H1 (cell line): ENCODE measurements around the gene TOR4A.

Experiments
- CTCF ChIP-seq, 3 experiments: IDR thresholded peaks; 1 replicate in 2 of 3; 2 replicates in 1 of 3; pipeline versions ENCODE4 v1.5.1 to v1.6.1; 2011; ENCODE audit warnings: low read length in 3 of 3, mild to moderate bottlenecking in 3 of 3, inconsistent platforms in 2 of 3, low read depth in 1 of 3, moderate library complexity in 1 of 3; ENCODE audit not compliant: insufficient read depth in 1 of 3; ENCODE audit errors: control extremely low read depth in 1 of 3
- EGR1 ChIP-seq: IDR thresholded peaks from 2 replicates; pipeline ENCODE4 v1.6.1; 2011; ENCODE audit warnings: low read depth, low read length, borderline replicate concordance
- MAFK ChIP-seq: IDR thresholded peaks from 2 replicates; pipeline ENCODE4 v1.6.1; 2012; ENCODE audit warnings: low read depth, mild to moderate bottlenecking, improper control_type of control experiment, low read length
- MAX ChIP-seq: IDR thresholded peaks from 2 replicates; pipeline ENCODE4 v1.6.1; 2012; ENCODE audit warnings: inconsistent platforms

GRCh38 chr9:137266162-137266527 is 11.4 kb upstream of the TOR4A start:
- TF ChIP-seq EGR1 (no peak), MAX (no peak), MAFK (no peak), CTCF (IDR thresholded peaks at IDR 0.05; ENCODE audit: control extremely low read depth in 1 of 3, insufficient read depth in 1 of 3, low read depth in 1 of 3, low read length in 3 of 3) (no peak)
